HL-60/S4 treated with phorbol 12-myristate 13-acetate at 8.2 ng/mL for 4 days and 3 days (cell line): ENCODE results near the gene TACC2.

Experiments
- in situ Hi-C: fragments of 300-500 bp; cut with MboI; formaldehyde crosslinking; loops from 2 replicates; pipeline ENCODE4 v1.15.0; 2022; ENCODE audit warnings: low sequenced_read_pairs

TACC2 gene

DNA sequence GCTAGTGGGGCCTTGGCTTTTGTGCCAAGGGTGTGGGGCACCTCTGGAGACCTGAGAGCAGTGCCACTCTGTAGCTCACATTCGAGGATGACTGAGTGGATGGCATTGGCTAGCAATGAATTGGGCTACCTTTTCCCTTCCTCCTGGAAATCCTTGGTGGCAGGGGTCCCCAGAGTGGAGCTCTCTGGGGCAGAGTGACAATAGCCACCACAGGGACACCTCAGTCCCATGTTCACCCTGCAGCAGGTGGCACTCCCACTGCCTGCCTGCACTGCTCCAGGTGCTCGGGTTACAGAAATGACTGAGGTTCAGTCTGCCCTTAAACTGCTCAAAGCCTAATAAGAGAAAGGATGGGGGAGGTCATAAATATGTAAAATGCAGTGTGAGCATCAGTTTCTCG lies 300.0 kb downstream of the TACC2 start:
- in situ Hi-C loops: no loop called here

DNA sequence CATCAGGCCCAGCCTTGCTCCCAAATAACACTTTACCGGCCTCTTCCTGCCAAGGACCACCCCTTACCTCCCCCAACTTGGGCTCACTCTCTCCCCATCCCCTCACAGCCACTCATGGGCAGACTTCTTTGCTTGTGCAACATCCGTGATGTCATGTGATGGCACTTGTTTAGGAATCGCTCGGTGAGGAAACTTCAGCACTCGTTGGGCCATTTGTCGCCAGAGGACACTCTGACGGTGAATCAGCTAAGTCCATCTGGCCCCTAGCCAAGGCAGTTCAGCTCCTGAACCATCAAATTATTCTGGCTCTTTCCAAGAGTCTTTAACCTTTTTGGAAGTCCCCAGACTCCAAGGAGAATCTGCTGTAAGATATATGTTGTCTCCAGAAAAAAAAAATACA lies 301.4 kb downstream of the TACC2 start:
- in situ Hi-C loops: no loop called here

DNA sequence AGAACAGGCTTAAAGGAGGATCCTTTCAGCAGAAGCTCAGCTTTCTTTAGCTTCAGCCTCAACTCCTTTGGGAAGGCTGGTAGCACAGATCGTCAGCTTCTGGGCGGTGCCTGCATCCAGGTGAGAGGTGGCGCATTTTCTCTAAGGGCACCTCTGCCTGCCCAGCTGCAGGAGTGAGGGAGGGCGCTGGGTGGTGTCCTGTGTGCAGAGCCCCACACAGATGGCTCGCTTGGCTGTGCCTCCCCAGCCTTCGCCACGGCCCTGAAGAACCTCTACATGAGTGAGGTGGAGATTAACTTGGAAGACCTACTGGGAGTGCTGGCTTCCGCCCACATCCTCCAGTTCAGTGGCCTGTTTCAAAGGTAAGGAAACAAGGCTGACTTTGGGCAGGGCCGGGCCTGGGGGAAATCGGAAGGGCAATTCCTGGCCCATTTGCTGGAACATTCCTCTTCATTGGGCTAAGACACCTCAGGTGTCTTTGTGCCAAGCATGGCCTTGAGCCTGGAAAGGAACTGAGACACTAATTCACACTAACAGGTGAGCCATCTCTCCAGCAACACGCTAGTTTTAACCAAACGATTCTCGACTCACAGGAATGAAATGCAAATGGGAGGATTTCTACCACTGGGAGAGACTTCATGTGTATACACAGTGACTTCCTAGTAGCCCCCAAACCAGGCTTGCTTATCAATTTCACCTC lies 302.0 kb downstream of the TACC2 start:
- in situ Hi-C loops: no loop called here

DNA sequence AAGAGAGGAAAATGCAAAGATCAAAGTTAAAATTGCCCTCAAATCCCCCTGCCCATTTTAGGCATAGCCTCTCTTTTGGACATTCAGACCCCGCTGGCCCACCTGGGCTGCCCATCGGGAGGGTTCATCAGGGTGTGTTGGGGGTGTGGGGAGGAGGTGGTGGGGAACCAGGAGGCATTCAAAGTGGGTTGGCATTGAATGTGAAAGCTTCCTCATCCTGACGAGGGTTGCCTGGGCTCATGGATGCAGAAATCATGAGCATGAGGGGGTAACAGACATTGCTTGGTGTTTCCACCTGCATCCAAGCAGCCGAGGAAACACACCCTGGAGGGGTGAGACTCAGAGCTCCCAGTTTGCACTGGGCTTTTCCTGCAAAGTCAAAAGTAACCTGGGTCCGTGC lies 302.8 kb downstream of the TACC2 start:
- in situ Hi-C loops: no loop called here

DNA sequence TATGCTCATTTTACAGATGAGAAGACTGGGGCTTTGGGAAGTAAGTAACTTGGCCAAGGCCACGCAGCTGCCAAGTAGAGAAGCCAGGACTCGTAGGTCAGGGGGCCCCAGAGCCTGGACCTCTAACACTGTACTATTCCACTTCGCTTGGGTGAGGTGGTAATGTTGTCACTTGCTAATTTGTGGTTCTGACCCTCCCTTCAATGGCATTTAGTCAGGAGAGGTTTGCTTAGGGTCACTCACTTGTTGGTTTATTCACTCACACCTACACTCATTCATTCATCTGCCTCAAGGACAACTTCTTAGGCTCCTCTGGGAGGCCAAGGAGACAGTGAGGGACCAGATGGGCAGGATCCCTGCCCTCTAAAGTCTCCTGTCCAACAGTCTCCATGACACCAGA lies 303.4 kb downstream of the TACC2 start:
- in situ Hi-C loops: no loop called here

DNA sequence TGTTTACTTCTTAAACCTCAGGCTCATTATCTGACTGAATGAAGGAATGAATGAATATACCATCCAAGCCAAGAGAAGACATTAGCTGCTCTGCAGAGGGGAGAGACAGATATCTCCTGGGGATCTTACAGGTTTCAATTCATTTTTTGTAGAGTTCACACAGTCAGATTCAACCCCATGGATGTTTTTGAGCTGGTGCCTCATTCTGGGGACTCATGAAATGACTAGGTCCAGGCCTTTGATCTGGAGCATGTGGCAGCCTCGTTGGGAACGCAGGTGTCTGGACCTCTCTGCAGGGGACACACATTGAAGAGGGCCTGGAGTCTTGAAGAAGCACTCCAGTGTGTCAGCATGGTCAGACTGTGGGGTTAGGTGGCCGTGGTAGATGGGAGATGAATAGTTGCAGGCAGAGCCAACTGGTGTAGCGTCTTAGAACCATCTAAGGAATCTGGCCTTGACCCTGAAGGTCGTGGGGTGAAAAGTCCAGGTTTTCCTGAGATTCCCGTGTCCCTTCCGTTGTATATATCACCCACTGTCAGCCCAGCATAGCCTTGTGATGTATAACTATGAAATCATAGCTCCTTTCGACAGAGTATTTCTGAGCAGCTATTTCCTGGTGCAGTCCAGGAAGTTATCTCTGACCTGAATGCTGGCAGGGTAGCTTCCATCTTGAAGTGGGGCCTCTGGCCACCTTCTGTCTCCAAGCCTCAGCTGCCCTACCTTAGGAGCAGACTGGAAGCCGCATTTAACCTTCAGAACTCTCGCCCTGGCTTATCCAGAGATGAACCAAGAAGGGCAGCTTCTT lies 304.4 kb downstream of the TACC2 start:
- in situ Hi-C loops: no loop called here

DNA sequence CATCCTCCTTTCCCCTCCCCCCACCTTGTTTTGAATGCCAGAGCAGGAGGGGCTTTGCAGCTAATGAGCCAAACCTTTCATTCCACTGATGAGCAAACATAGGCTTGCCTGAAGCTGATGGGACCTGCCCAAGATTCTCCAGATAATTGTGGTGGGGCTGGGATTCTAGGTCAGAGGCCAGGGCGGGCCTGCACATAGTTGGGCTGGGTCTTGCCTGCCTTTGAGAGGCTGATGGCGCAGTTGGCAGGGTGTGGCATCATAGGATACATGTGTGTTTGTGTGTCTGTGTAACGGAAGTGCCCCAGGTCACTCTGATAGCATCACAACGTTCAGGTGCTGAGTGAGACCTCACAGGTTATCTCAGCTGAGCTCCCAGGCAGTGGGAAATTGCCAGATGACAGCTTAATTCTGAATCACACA lies 305.0 kb downstream of the TACC2 start:
- in situ Hi-C loops: no loop called here

DNA sequence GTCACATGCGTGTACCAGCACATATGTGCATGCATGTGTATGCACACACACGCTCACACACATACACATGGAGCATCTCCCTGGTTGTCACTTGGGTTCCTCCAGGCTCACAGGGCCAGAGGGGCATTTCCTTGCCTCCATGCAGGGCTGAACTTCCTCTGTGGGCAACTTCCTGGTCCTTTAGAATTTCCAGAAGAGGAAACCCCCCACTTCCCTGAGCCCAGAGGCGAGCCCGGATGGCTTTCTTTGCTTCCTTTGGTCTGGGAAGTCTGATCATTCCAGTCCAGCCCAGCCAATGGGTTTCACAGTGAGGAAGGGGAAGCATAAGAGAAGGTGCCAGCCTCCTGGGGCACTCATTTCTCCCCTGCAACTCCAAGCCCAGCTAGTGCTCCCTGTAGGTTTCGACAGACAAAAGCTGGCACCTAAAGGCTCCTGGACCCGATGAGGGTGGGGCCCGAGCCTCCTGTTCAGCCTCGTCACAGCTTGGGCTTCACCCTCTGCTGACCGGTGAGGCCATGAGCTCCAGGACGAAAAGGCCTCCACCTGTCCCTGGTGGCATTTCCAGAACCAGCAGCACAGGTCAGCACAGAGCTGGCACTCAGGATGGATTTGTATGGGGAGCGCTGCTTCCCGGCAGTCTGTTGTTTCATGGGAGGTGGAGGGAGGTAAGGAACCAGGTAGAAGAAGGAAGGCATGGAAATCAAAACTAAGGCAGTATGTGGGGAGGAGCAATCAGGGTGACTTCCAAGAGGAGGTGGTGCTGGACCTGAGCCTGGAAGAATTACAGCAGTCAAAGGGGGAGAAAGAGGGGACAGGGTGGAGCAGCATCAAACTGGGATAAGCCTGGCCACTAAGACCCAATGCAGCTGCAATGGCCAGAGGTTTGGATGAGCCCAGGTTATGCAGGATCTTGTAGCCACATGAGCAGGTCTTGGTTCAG lies 305.8 kb downstream of the TACC2 start:
- in situ Hi-C loops: no loop called here

DNA sequence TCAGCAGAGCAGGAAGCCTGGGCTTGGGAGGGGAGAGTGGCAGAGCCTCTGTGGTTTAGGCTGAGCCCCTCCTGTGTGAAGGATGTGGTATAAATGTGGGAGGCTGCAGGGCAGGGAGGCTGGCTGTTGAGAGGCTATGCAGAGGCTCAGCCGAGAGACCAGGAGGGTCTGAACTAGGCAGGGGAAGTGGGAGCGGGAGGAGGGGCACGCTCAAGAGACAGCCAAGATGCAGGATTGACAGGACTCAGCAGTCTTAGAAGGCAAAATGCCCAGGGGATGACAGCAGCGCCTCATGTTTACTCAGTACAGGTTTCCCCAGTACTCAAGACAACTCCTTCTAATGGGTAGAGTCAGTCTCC lies 306.5 kb downstream of the TACC2 start:
- in situ Hi-C loops: no loop called here

DNA sequence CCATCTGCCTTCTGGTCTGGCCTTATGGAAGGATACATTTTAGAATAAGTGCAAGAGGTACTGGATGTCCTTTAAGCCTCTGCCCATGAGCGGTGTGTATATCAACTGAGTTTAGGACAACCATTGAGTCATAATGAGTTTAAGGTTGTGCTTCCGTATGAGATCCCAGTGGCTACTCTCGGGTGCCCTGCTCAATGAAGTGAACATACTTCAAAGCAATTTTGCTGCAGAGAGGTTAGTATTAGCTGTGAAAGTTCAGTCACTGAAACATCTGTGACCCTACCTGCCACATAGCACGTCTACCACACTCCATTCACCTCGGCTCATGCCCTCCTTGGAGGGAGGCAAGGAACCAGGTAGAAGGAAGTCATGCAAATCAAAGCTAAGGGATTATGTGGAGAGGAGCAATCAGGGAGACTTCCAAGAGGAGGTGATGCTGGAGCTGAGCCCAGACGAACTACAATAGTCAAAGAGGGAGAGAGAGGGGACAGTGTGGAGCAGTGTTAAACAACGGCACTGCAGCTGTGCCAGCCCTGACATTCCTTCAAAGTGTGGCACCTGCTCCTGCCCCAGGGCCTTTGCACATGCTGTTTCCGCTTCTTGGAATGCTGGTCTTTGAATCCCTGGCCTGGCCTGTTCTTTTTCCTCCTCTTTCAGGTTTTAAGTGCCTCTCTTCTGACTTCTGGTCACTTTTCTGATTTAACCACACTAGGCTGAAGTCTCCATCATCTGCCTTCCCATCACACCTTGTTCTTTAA lies 307.6 kb downstream of the TACC2 start:
- in situ Hi-C loops: no loop called here

DNA sequence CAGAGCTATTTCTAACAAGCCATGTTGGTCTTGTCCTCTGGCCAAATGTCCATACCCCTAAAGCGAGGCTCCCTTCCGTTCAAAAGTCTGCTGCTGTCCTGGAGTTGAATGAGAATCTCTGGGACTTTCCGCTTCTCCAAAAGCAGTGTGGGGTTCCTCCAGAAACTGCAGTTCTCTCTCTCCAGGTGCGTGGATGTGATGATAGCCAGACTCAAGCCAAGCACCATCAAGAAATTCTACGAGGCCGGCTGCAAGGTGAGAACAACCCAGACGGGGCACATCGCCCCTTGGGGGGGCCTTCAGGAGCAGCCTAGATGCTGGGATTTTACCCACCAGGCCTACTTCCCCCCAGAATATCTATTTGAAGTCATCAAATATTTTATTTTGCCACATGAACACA lies 308.6 kb downstream of the TACC2 start:
- in situ Hi-C loops: no loop called here

DNA sequence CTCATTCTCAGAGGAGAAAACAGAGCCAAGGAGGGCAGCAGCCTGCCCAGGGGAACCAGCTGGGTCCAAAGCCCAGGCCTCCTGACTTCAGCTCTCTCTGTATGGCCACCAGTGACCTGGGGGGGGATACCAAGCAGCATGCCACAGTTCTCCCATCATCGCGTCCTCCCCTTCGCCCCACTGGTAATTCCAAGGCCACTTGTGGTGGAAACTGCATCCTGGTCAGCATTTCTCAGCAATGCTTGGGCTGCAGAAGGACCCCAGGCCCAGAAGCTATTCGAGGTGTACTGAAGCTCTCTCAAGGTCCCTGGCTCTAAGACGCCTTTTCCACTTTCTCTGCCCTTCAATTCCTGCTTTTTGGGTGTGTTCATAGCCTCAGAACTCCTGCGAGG lies 309.2 kb downstream of the TACC2 start:
- in situ Hi-C loops: no loop called here

DNA sequence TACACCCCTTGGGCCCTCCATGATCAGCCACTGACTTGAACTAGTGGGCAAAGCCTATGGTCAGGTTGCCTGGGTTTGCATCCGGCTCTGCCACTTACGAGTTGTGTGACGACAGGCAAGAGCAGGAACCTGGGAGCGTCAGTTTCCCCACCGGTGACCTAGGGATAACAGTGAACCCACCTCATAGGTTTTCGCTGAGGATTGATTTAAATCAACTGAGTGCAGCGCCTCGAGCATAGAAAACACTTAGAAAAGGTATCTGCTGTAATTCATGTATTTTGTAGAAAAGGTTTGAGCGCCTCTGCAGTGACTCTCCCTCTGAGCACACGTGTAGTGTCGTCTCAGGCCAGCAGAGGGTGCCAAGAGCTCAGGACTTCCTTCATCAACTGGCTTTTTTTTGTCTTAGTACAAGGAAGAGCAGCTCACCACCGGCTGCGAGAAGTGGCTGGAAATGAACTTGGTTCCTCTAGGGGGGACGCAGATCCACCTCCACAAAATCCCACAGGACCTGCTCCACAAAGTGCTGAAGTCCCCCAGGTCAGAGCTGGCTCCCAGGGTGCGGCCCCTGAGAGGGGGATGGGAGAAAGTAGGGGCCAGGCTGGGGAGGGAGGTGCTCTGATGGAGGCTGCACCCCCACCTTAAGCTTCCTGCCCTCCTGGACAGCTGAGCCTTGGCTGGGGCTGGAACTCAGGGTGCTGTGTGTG lies 309.8 kb downstream of the TACC2 start:
- in situ Hi-C loops: no loop called here

DNA sequence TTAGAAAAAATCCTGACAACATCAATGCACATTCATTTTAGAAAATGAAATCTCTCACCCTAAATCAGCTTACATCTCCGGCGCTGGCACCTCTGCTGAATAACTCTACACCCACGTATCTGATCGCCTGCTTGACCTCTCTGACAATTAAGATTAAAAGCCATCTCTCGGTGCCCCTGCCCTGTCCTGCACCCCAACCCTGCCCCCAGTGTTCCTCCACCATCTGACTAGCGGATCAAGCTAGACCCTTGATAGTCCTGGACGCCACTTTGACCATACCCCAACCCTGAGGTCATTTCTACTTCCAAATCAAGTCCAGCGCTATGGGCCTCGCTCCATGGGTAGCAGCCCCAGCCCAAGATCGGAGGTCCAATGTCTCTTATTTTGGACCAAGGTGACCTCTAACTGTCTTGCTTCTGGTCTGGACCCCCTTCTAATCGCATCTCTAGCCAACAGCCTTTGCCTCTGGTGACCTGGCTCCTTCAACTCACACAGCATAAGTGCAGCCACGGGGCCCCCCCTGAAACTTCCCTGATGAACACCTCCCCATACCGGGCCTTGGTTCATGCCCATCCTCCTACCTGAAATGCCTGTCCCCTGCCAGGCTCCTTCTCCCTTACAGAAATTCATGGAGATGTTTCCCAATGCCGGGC lies 310.6 kb downstream of the TACC2 start:
- in situ Hi-C loops: no loop called here

DNA sequence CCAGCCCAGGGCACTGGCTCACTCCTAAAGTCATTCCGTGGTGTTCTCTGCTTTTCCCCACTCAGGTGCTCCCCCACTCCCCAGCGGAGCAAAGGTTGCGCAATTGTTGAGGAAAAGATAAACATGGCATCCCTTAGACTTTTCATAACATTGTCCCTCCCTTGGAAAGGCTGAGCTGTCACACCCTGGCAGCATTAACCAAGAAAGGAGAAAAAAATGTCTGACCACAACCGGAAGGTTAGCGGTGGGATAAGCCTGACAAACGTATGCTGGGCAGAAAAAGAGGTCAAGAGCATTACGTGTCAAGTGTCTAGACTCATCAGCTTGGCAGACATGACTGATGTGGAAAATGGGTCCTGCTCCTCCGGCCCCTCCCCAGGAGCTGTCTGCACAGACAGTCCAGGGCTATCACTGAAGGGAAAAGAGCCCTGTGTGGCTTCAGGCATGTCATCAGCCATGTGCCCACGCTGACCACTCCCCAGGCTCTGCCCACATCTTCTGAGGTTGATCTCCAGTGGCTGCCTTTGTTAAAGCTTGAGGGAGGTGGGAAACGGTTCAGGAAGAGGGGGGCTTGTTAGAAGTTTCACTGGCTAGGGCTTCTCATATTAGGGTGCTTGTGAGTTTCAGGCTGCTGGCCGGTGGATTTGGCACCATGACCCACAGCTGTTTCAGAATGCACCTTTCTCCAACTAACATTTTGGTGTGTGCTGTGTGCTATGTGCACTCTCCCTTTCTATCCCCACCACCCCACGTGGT lies 312.3 kb downstream of the TACC2 start:
- in situ Hi-C loops: no loop called here

DNA sequence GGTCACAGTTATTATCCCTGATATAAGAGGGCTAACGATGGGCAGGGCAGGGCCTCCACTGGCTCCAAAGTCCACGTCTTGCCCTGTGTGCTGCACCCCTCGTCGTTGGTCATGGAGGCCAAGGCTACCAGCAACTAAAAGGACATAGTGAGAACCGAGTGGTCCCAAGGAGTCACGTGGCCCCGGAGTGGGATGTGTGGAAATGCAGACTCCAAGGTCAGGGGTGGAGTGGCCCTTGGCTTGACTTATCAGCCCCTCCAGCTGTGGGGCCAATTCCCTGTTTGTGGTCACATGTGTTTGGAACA lies 312.8 kb downstream of the TACC2 start:
- in situ Hi-C loops: no loop called here

DNA sequence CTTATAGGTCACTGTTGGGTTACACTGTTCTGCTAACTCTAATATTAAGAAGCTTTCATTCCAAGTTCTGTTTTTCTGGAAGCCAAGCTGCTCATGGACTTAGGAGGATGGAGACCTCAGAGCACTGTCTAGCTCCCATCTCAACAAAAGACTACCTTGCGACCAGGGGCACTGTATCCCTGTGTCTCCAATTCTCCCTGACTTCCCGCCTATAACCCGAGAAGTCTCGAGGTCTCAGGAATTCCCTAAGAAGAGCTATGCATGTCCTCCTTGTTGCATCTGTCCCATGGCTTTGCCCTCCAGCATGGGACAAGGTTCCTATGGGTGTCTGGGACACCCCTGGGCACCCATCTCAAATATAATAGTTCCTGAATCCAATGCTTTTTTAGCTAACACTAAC lies 313.4 kb downstream of the TACC2 start:
- in situ Hi-C loops: no loop called here

DNA sequence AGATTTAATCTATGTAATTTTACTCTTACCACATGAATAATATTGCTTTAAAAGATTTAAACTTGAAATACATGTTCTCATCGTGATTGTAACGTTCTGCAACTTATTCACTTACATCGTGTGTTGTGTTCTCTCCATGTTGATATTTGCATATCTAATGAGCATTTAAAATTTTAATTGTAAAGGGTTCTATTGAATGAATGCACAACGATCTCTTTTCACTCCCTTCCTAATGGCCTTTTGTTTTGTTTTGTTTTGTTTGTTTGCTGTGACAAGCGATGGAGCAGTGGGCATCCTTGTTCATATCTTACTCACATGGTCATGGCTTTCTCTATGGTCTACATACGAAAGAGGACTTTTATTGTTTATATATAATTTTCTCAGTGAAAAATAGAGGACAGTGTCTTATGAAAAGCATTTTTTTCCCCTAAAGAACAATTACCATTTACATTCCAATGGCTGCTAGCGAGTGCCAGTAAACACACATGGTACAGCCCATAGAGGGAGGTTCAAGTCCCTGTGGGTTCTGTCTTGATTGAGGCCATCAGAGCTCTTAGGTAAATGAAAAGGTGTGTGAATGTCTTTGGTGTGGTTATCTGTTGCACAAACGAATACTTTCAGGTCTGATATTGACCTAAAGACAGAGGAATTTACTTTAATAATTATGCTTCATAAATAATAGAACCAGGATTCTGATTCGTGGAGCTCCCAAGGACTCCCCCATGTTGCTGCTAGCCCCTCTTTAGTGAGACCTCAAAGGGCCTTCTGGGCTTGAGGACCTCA lies 314.5 kb downstream of the TACC2 start:
- in situ Hi-C loops: no loop called here
